OCI-LY3 (cell line): ENCODE measurements around the gene DHPS.
A peak's percentile ranks its signal among the peaks of the same experiment; 100 is the strongest.
"Not testable (repeated sequence)": the region's sequence is repeated elsewhere in the genome, so short reads cannot be mapped to it uniquely, and the experiment has no call there.

Source experiments
- H2AFZ ChIP-seq: fragments of 200-600, 300-600 bp; shearing (Covaris generic); 2 replicates; pipeline ENCODE4 v1.6.0; 2014; ENCODE audit warnings: antibody characterized with exemption, low read depth, low read length
- H3K27ac ChIP-seq: fragments of 200-600, 300-600 bp; sonication (generic); 2 replicates; pipeline ENCODE4 v1.5.1; 2014; ENCODE audit warnings: mild to moderate bottlenecking, low read length, moderate library complexity, mixed read lengths
- H3K27me3 ChIP-seq: fragments of 200-600, 300-600 bp; sonication (generic); 2 replicates; pipeline ENCODE4 v1.6.1; 2014; ENCODE audit warnings: low read depth, low read length, mixed read lengths
- H3K36me3 ChIP-seq: fragments of 200-600, 300-600 bp; sonication (generic); replicated peaks from 2 replicates; pipeline ENCODE3; 2014; ENCODE audit warnings: low read depth, low read length, mixed read lengths
- H3K4me1 ChIP-seq: fragments of 300-600, 200-600 bp; sonication (generic); 2 replicates; pipeline ENCODE4 v1.6.1; 2014; ENCODE audit warnings: low read length, mixed read lengths
- H3K4me2 ChIP-seq: fragments of 200-600, 300-600 bp; sonication (generic); 2 replicates; pipeline ENCODE4 v1.6.1; 2014; ENCODE audit warnings: low read length, mixed read lengths
- H3K4me3 ChIP-seq: fragments of 300-600, 200-600 bp; sonication (generic); 2 replicates; pipeline ENCODE4 v1.5.1; 2014; ENCODE audit warnings: antibody characterized with exemption, mild to moderate bottlenecking, low read length, moderate library complexity
- H3K79me2 ChIP-seq: fragments of 300-600, 200-600 bp; shearing (Covaris generic); 2 replicates; pipeline ENCODE4 v1.6.1; 2014; ENCODE audit warnings: mild to moderate bottlenecking, low read length, mixed read lengths
- H3K9ac ChIP-seq: fragments of 300-600, 200-600 bp; shearing (Covaris generic); 2 replicates; pipeline ENCODE4 v1.6.0; 2014; ENCODE audit warnings: mild to moderate bottlenecking, low read length, moderate library complexity
- H3K9me3 ChIP-seq: fragments of 200-600, 300-600 bp; shearing (Covaris generic); 2 replicates; pipeline ENCODE4 v1.6.1; 2014; ENCODE audit warnings: low read length, mixed read lengths; ENCODE audit not compliant: insufficient read depth
- H4K20me1 ChIP-seq: fragments of 200-600, 300-600 bp; sonication (generic); 2 replicates; pipeline ENCODE4 v1.6.1; 2016; ENCODE audit warnings: low read length, mixed read lengths; ENCODE audit not compliant: insufficient read depth
- CTCF ChIP-seq: fragments of 200-600, 300-600 bp; sonication (generic); IDR thresholded peaks from 2 replicates; pipeline ENCODE4 v1.5.1; 2014; ENCODE audit warnings: antibody characterized with exemption, low read length, low read depth
- EZH2phosphoT487 ChIP-seq: fragments of 200-600 bp; shearing (Covaris generic); IDR thresholded peaks from 2 replicates; pipeline ENCODE4 v1.6.1; 2018; ENCODE audit warnings: antibody characterized with exemption, mixed run types, low read depth

DHPS gene

GRCh38 chr19:12687496-12688196, 6.0 kb upstream of the DHPS start, which contains the start of gene GNG14:
Gene GNG14 (plus strand): TSS chr19:12687998. CDS start chr19:12688049, 51 bp downstream.
- TF ChIP-seq CTCF (no peak), EZH2phosphoT487 (no peak)
- no peak within 1 kb of the TSS for H3K9ac ChIP-seq

DNA sequence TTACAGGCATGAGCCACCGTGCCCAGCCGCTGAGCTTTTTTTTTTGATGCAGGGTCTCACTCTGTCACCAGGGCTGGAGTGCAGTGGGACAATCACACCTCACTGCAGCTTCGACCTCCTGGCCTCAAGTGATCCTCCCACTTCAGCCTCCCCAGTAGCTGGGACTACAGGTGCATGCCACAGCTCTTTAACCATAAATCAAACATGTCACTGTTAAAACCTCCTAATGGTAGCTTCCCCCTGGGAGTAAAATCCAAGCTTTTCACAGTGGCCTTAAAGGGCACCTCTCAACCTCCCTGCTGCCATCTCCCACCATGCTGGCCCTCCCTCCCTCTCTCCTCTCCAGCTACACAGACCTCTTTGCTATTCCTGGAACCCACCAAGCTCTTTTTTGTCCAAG, 4.2 kb upstream of the DHPS start:
- Histone ChIP-seq H3K27me3 (no peaks in the 10 kb centered on the region), H3K9ac (no peak overlapping the region), H3K36me3 (no peaks in the 10 kb centered on the region), H2AFZ (no peak overlapping the region), H4K20me1 (no peaks in the 10 kb centered on the region), H3K4me2 (no peak overlapping the region), H3K4me1 (peaks cover 3% of the 10 kb centered on the region; the same call in 1 of the 2 replicates), H3K79me2 (peaks cover 2% of the 10 kb centered on the region), H3K9me3 (no peaks in the 10 kb centered on the region), H3K27ac (no peak overlapping the region), H3K4me3 (no peak overlapping the region)
- no peak for TF ChIP-seq EZH2phosphoT487
- no peak for TF ChIP-seq CTCF

More at GRCh38 chr19:12687496-12688196, 6.0 kb upstream of the DHPS start, which contains the start of gene GNG14:
- no peaks in the 10 kb centered on the region for H3K4me1 ChIP-seq
- no peak within 1 kb of the TSS for H2AFZ ChIP-seq
- no peaks in the 10 kb centered on the region for H3K36me3 ChIP-seq
- H3K9me3 ChIP-seq: no peaks in the 10 kb centered on the region
- H4K20me1 ChIP-seq: no peaks in the 10 kb centered on the region
- H3K27ac ChIP-seq: no peak within 1 kb of the TSS
- no peaks in the 10 kb centered on the region for H3K79me2 ChIP-seq
- H3K4me2 ChIP-seq: no peak within 1 kb of the TSS
- no peak within 1 kb of the TSS for H3K4me3 ChIP-seq
- no peaks in the 10 kb centered on the region for H3K27me3 ChIP-seq

GRCh38 chr19:12680034-12680433, 1.6 kb downstream of the DHPS start:
- Histone ChIP-seq H3K9ac (no peak overlapping the region), H3K27me3 (no peaks in the 10 kb centered on the region), H4K20me1 (peaks cover 10% of the 10 kb centered on the region; the same call in 1 of the 2 replicates), H3K27ac (no peak overlapping the region), H3K4me3 (peak overlapping the region; percentile 51), H3K4me1 (peaks cover 7% of the 10 kb centered on the region; the same call in 1 of the 2 replicates), H3K4me2 (peak overlapping the region; percentile 49), H3K36me3 (peaks cover 42% of the 10 kb centered on the region), H2AFZ (no peak overlapping the region), H3K9me3 (no peaks in the 10 kb centered on the region), H3K79me2 (peaks cover 26% of the 10 kb centered on the region)
- TF ChIP-seq EZH2phosphoT487 (no peak), CTCF (no peak)

GRCh38 chr19:12678039-12678438, 3.6 kb downstream of the DHPS start:
- H3K27me3 ChIP-seq: not testable (repeated sequence)
- peaks cover 53% of the 10 kb centered on the region for H3K36me3 ChIP-seq

More at GRCh38 chr19:12678039-12678438, 3.6 kb downstream of the DHPS start:
- H3K79me2 ChIP-seq: peaks cover 26% of the 10 kb centered on the region
- not testable (repeated sequence) for H3K9ac ChIP-seq, H3K9me3 ChIP-seq, H3K4me2 ChIP-seq, H4K20me1 ChIP-seq, H3K27ac ChIP-seq, H3K4me1 ChIP-seq, H3K4me3 ChIP-seq, H2AFZ ChIP-seq
